Choroid plexus epithelial cell (primary cell): ENCODE data around the gene EML2.
"Not testable (repeated sequence)": the region's sequence is repeated elsewhere in the genome, so short reads cannot be mapped to it uniquely, and the experiment has no call there.

Experiments
- DNase-seq: peaks from one replicate; pipeline ENCODE4 v3.0.0-alpha.2; 2010; ENCODE audit warnings: low read depth
- H3K4me3 ChIP-seq: 2 replicates; pipeline ENCODE4 v1.5.1; 2011; ENCODE audit warnings: low read depth, mild to moderate bottlenecking, control low read depth, low read length, moderate library complexity
- TF ChIP-seq, protein P1 (sequence below): conservative IDR thresholded peaks from 2 replicates; pipeline ENCODE4 v1.5.1; 2011; ENCODE audit warnings: low read depth, mild to moderate bottlenecking, control low read depth, inconsistent platforms, low read length, moderate library complexity

EML2 gene

DNA sequence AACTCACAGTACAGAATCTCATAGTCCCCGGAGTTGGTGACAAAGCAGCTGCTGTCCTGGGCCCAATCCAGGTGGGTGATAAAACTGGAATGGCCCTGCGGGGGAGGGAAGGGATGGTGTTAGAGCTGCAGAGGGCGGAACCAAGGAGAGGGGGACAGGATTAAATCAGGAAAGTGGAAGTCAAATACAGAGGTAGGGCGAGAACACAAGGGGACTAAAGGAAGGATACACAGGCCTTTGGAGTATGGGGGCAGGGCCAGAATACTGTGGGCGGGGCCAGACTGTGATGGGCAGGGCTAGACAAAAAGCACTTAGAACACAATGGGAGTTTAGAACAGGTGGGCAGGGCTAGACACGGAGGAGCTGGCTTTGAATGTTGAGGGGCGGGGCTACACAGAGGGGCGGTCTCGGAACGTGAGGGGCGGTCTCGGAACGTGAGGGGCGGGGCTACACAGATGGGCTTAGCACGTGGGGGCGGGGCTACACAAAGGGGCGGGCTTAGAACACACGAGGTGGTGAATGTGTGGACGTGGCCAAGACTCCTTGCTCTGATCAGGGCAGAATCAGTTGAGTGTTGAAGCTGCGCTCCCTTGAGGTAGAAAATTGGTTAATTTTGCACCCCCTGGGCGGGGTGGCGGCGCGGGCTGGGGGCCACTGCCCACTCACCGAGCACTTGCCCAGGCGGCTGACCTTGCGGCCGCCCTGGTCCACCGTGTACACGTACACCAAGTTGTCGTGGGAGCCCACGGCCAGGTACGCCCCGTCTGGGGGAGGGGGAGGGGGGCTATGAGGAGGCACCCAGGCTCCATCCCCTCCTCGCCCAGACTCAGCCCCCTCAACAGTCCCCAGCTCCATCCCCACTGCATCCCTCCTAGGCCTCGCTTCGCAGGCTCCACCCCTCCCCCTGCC is 23.1 kb downstream of the EML2 start:
- DNase-seq, result peak; percentile 95
- TF ChIP-seq, protein P1, sequence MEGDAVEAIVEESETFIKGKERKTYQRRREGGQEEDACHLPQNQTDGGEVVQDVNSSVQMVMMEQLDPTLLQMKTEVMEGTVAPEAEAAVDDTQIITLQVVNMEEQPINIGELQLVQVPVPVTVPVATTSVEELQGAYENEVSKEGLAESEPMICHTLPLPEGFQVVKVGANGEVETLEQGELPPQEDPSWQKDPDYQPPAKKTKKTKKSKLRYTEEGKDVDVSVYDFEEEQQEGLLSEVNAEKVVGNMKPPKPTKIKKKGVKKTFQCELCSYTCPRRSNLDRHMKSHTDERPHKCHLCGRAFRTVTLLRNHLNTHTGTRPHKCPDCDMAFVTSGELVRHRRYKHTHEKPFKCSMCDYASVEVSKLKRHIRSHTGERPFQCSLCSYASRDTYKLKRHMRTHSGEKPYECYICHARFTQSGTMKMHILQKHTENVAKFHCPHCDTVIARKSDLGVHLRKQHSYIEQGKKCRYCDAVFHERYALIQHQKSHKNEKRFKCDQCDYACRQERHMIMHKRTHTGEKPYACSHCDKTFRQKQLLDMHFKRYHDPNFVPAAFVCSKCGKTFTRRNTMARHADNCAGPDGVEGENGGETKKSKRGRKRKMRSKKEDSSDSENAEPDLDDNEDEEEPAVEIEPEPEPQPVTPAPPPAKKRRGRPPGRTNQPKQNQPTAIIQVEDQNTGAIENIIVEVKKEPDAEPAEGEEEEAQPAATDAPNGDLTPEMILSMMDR, result no peak
- H3K4me3 ChIP-seq, result no peak overlapping the region

DNA sequence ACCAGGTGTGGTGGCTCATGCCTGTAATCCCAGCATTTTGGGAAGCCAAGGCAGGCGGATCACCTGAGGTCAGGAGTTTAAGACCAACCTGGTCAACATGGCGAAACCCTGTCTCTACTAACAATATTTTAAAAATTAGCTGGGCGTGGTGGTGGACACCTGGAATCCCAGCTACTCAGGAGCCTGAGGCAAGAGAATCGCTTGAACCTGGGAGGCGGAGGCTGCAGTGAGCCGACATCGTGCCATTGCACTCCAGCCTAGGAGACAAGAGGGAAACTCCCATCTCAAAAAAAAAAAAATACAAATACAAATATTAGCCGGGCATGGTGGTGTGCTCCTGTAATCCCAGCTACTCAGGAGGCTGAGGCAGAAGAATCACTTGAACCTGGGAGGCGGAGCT is 24.1 kb downstream of the EML2 start:
- not testable (repeated sequence) for DNase-seq, H3K4me3 ChIP-seq

- DNase-seq, result peak; percentile 96
- no peak overlapping the region for H3K4me3 ChIP-seq
Measured at GRCh38 chr19:45613926-45614725, 25.1 kb downstream of the EML2 start.

DNA sequence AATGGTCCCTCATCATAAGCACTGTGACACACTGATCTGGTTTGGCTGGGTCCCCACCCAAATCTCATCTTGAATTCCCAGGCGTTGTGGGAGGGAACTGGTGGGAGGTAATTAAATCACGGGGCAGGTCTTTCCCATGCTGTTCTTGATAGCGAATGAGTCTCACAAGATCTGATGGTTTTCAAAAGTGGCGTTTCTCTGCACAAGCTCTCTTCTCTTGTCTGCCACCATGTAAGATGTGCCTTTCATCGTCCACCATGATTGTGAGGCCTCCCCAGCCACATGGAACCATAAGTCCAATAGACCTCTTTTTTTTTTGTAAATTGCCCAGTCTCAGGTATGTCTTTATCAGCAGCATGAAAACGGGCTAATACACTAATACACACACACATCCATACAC is 30.2 kb downstream of the EML2 start:
- no peak for DNase-seq
- TF ChIP-seq, protein P1, result no peak
- H3K4me3 ChIP-seq, result no peak overlapping the region

More at GRCh38 chr19:45613926-45614725, 25.1 kb downstream of the EML2 start:
- TF ChIP-seq, protein P1, result no peak

GRCh38 chr19:45607071-45608029 is 31.8 kb downstream of the EML2 start:
- peak; percentile 72 for DNase-seq
- TF ChIP-seq, protein P1, result peak; percentile 93
- peak overlapping the region; percentile 49 for H3K4me3 ChIP-seq

GRCh38 chr19:45601524-45602374 is 37.4 kb downstream of the EML2 start, which contains the start of gene GPR4:
Gene GPR4, minus strand, starts transcription at chr19:45602212. Its CDS starts 10,346 bp downstream, at chr19:45591866.
- DNase-seq, result no peak
- TF ChIP-seq, protein P1, result no peak
- H3K4me3 ChIP-seq, result peak within 1 kb of the TSS; percentile 42
